Thyroid gland (tissue), 4 donors: ENCODE results near the gene CBLIF. TPM values are rescaled to one million over a fixed set of nuclear protein-coding genes. Genes with fewer than 3 reads are reported as not detected.

ENCODE experiments used
- DNase-seq, 2 donors: peaks; one replicate each; pipeline ENCODE4 v3.0.0-alpha.2; 2019
- H3K27ac ChIP-seq, 3 donors: fragments of 200-600 bp; sonication (generic); 1 replicate in 2 of 3; 2 replicates in 1 of 3; pipeline ENCODE4 v1.5.1; 2016 to 2019; ENCODE audit warnings: mild to moderate bottlenecking in 1 of 3, moderate library complexity in 1 of 3
- H3K27me3 ChIP-seq: fragments of 200-600 bp; sonication (generic); one replicate; pipeline ENCODE4 v1.5.1; 2019
- H3K36me3 ChIP-seq, 2 donors: fragments of 200-600 bp; sonication (generic); one replicate each; pipeline ENCODE4 v1.5.1; 2016 to 2019
- H3K4me1 ChIP-seq, 2 donors: fragments of 200-600 bp; sonication (generic); one replicate each; pipeline ENCODE4 v1.5.1; 2017 to 2019
- H3K4me3 ChIP-seq, 3 donors: fragments of 200-600 bp; sonication (generic); replicated peaks in 1 of 3; 1 replicate in 2 of 3; 2 replicates in 1 of 3; pipeline ENCODE4 v1.5.1; 2016; ENCODE audit warnings: mild to moderate bottlenecking in 1 of 3
- H3K9me3 ChIP-seq: fragments of 200-600 bp; sonication (generic); one replicate; pipeline ENCODE4 v1.5.1; 2017
- POLR2A ChIP-seq, 2 donors: fragments of 450-650 bp; IDR thresholded peaks; one replicate each; pipeline ENCODE4 v1.6.1; 2017; ENCODE audit warnings: antibody characterized with exemption in 2 of 2, mild to moderate bottlenecking in 2 of 2, moderate library complexity in 1 of 2
- WGBS, 2 donors: methylation state at CpG; one replicate each; pipeline ENCODE4 v1.1.5; 2017; 5-methylcytosine and 5-hydroxymethylcytosine counted together
- intact Hi-C: fragments of 100-400 bp; cut with DNase I; formaldehyde crosslinking; loops from one replicate; pipeline ENCODE4 v1.15.1; 2023
- total RNA-seq, 4 donors: library from RNA; depleted of rRNA; stranded (reverse); fragments of >200 nt; gene quantifications; one replicate each; pipeline ENCODE4 v1.2.3, GENCODE V29; 2016
- TF ChIP-seq, protein P1 (sequence below), 6 experiments: fragments of 200-600 bp in 3 of 6; fragments of 450-650 bp in 3 of 6; sonication (generic) in 3 of 6; IDR thresholded peaks; one replicate each; pipeline ENCODE4 v1.5.1; 2016 to 2019; ENCODE audit warnings: antibody characterized with exemption in 6 of 6, mild to moderate bottlenecking in 2 of 6, inconsistent platforms in 1 of 6, moderate library complexity in 1 of 6

Gene CBLIF
- total RNA-seq, 4 donors from 2014 or later: not detected

- H3K27ac ChIP-seq: no peak overlapping the region
- TF ChIP-seq POLR2A (IDR thresholded peaks at IDR 0.05): no peak
- TF ChIP-seq, protein P1, sequence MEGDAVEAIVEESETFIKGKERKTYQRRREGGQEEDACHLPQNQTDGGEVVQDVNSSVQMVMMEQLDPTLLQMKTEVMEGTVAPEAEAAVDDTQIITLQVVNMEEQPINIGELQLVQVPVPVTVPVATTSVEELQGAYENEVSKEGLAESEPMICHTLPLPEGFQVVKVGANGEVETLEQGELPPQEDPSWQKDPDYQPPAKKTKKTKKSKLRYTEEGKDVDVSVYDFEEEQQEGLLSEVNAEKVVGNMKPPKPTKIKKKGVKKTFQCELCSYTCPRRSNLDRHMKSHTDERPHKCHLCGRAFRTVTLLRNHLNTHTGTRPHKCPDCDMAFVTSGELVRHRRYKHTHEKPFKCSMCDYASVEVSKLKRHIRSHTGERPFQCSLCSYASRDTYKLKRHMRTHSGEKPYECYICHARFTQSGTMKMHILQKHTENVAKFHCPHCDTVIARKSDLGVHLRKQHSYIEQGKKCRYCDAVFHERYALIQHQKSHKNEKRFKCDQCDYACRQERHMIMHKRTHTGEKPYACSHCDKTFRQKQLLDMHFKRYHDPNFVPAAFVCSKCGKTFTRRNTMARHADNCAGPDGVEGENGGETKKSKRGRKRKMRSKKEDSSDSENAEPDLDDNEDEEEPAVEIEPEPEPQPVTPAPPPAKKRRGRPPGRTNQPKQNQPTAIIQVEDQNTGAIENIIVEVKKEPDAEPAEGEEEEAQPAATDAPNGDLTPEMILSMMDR (IDR thresholded peaks at IDR 0.05): no peak
- WGBS, 2 donors: 74 to 76% methylated on average over 1 of the region's 1 CpG
- no peak for DNase-seq
- no peaks in the 10 kb centered on the region for H3K9me3 ChIP-seq
- H3K4me1 ChIP-seq: peaks cover 0 to 14% of the 10 kb centered on the region in 2 donors
- H3K36me3 ChIP-seq: peaks cover 14 to 16% of the 10 kb centered on the region in 2 donors
- intact Hi-C loops: no loop called here
- H3K4me3 ChIP-seq: no peak overlapping the region
- no peaks in the 10 kb centered on the region for H3K27me3 ChIP-seq
Observed at GRCh38 chr11:59807047-59807610, 38.2 kb downstream of the CBLIF start.

DNA sequence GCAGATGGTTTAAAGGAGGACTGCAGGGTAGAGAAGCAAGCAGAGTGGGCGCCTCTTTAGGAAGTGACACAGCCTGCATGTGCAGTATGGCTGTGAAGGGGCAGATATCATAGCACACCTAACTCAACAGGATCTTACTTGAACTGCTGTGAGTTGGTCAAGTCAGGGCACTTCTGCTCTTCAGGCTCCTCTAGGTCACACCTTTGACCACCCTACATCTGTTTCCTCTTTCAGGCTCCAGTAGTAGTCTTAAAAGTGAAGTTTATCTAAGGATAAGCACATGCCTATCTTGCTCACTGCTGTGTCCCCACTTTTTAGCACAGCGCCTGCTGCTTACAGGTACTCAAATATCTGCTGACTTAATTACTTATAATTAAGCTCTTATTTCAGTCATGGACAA lies 41.2 kb downstream of the CBLIF start:
- intact Hi-C loops: loop anchor here (5.0 kb wide), 1 partner anchor 52 kb away; no protein-coding TSS in a partner anchor
- no peak for TF ChIP-seq POLR2A (IDR thresholded peaks at IDR 0.05)
- TF ChIP-seq, protein P1 (IDR thresholded peaks at IDR 0.05): no peak
- peaks cover 14 to 16% of the 10 kb centered on the region in 2 donors for H3K36me3 ChIP-seq
- DNase-seq: no peak
- no peak overlapping the region for H3K27ac ChIP-seq
- H3K4me3 ChIP-seq: no peak overlapping the region
- no peaks in the 10 kb centered on the region for H3K9me3 ChIP-seq
- WGBS, 2 donors: 95 to 96% methylated on average over 2 of the region's 2 CpGs
- no peaks in the 10 kb centered on the region for H3K27me3 ChIP-seq
- H3K4me1 ChIP-seq: no peaks in the 10 kb centered on the region

DNA sequence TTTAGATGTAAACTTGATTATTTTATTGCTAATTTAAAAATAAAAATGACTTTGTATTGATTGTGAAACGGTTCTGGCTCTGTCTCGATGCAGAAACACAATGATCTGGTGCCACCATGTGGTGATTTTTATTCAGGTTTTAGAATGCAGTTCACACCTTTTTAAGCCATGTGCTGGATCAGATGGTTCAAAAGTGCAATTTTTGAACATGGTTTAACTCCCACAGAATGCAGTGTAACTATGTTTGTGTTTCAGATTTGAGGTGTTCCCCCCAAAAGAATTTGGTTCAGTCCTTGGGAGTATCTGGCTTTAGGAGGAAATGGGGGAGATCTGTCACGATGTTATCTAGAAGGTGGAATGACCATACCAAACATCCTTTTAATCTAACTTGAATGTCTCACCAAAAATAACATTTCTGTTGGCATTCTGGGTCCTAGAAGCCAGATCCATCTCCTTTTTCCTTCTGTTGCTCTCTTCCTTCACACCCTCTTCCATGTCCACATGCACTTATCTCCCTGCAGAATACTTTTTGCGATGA lies 42.6 kb downstream of the CBLIF start:
- 50 to 51% methylated on average over 4 of the region's 4 CpGs for WGBS, 2 donors
- Histone ChIP-seq H3K36me3 (peaks cover 14% of the 10 kb centered on the region in 2 donors), H3K27ac (no peak overlapping the region), H3K4me3 (no peak overlapping the region), H3K27me3 (no peaks in the 10 kb centered on the region), H3K4me1 (no peaks in the 10 kb centered on the region), H3K9me3 (no peaks in the 10 kb centered on the region)
- no peak for TF ChIP-seq POLR2A (IDR thresholded peaks at IDR 0.05)
- TF ChIP-seq, protein P1 (IDR thresholded peaks at IDR 0.05): peak in 5 of 6 experiments; percentile 43 to 83 (median 56)
- intact Hi-C loops: loop anchor here (5.0 kb wide), 1 partner anchor 50 kb away; no protein-coding TSS in a partner anchor
- DNase-seq: no peak

DNA sequence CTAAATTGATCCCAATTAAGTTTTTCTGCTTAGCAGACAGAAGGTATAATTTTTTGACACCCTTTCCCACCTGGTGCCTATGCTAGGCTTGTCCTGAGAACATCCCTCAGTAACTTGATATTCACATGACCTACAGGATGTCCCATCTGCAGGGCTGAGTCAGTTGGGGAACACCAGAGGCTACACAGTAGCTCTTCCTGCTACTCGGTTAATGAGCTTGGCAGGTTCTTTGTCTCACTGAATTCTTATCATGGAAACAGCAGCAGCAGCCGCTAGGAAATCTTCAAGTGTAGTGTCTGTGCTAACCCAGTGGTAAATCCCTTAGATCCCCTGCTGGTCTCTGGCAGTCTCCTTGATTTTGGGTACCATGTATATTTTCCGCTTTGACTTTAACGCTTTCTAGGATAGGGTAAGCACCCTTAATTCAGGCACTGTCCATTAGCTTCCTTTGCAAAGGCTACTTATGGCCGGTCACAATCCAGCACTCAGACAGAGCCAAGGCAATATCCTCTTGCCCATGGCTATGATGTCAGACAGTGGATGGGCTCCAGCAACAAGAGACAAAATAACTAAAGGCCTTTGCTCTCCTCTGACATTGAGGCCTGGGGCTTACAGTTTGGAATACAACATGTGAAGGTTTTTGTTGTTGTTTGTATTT lies 43.2 kb downstream of the CBLIF start:
- TF ChIP-seq, protein P1 (IDR thresholded peaks at IDR 0.05): no peak
- no peak for TF ChIP-seq POLR2A (IDR thresholded peaks at IDR 0.05)

More for the DNA sequence above, 43.2 kb downstream of the CBLIF start:
- DNase-seq: peak; percentile 6 to 14
- H3K4me1 ChIP-seq: no peaks in the 10 kb centered on the region
- no peak overlapping the region for H3K4me3 ChIP-seq
- 60 to 65% methylated on average over 5 of the region's 5 CpGs for WGBS, 2 donors
- intact Hi-C loops: loop anchor here (5.0 kb wide), 1 partner anchor 50 kb away; no protein-coding TSS in a partner anchor
- no peaks in the 10 kb centered on the region for H3K27me3 ChIP-seq
- no peak overlapping the region for H3K27ac ChIP-seq
- H3K36me3 ChIP-seq: peaks cover 9 to 19% of the 10 kb centered on the region in 2 donors
- no peaks in the 10 kb centered on the region for H3K9me3 ChIP-seq
